ENCODE data around the gene ADARB1.

The ADARB1 gene

GRCh38 chr21:45108034-45108790, 33.8 kb downstream of the ADARB1 start:
- Histone ChIP-seq H3K4me3 (ENCODE audit: low read length) (no peak overlapping the region), H3K9me3 (ENCODE audit: low read length) (no peaks in the 10 kb centered on the region), H3K4me1 (ENCODE audit: insufficient read depth, low read length) (no peaks in the 10 kb centered on the region), H3K36me3 (ENCODE audit: insufficient read depth, low read length) (no peaks in the 10 kb centered on the region), H2AFZ (ENCODE audit: low read depth, low read length) (no peak overlapping the region), H3K27me3 (ENCODE audit: insufficient read depth, low read length) (no peaks in the 10 kb centered on the region)

- Histone ChIP-seq H3K9me3 (ENCODE audit: low read length) (no peaks in the 10 kb centered on the region), H3K4me3 (ENCODE audit: low read length) (no peak overlapping the region), H2AFZ (ENCODE audit: low read depth, low read length) (no peak overlapping the region), H3K4me1 (ENCODE audit: insufficient read depth, low read length) (no peaks in the 10 kb centered on the region), H3K27me3 (ENCODE audit: insufficient read depth, low read length) (no peaks in the 10 kb centered on the region), H3K36me3 (ENCODE audit: insufficient read depth, low read length) (no peaks in the 10 kb centered on the region)
These were observed 34.7 kb downstream of the ADARB1 start for GRCh38 chr21:45108808-45109781.

GRCh38 chr21:45109831-45110492, 35.6 kb downstream of the ADARB1 start:
- Histone ChIP-seq H3K36me3 (ENCODE audit: insufficient read depth, low read length) (no peaks in the 10 kb centered on the region), H3K4me1 (ENCODE audit: insufficient read depth, low read length) (no peaks in the 10 kb centered on the region)

GRCh38 chr21:45110873-45111624, 36.7 kb downstream of the ADARB1 start:
- no peaks in the 10 kb centered on the region for H3K27me3 ChIP-seq (ENCODE audit: insufficient read depth, low read length)
- H3K36me3 ChIP-seq (ENCODE audit: insufficient read depth, low read length) = no peaks in the 10 kb centered on the region
- H3K9me3 ChIP-seq (ENCODE audit: low read length) = no peaks in the 10 kb centered on the region
- H3K4me3 ChIP-seq (ENCODE audit: low read length) = no peak overlapping the region
- H3K4me1 ChIP-seq (ENCODE audit: insufficient read depth, low read length) = no peaks in the 10 kb centered on the region
- no peak overlapping the region for H2AFZ ChIP-seq (ENCODE audit: low read depth, low read length)

More at GRCh38 chr21:45109831-45110492, 35.6 kb downstream of the ADARB1 start:
- no peak overlapping the region for H3K4me3 ChIP-seq (ENCODE audit: low read length)
- no peak overlapping the region for H2AFZ ChIP-seq (ENCODE audit: low read depth, low read length)
- no peaks in the 10 kb centered on the region for H3K9me3 ChIP-seq (ENCODE audit: low read length)
- H3K27me3 ChIP-seq (ENCODE audit: insufficient read depth, low read length) = no peaks in the 10 kb centered on the region

GRCh38 chr21:45111703-45112102, 37.3 kb downstream of the ADARB1 start:
- H2AFZ ChIP-seq (ENCODE audit: low read depth, low read length) = no peak overlapping the region
- H3K36me3 ChIP-seq (ENCODE audit: insufficient read depth, low read length) = no peaks in the 10 kb centered on the region
- H3K9me3 ChIP-seq (ENCODE audit: low read length) = no peaks in the 10 kb centered on the region
- no peaks in the 10 kb centered on the region for H3K27me3 ChIP-seq (ENCODE audit: insufficient read depth, low read length)
- H3K4me1 ChIP-seq (ENCODE audit: insufficient read depth, low read length) = no peaks in the 10 kb centered on the region
- H3K4me3 ChIP-seq (ENCODE audit: low read length) = no peak overlapping the region

GRCh38 chr21:45112371-45112770, 38.0 kb downstream of the ADARB1 start:
- no peaks in the 10 kb centered on the region for H3K27me3 ChIP-seq (ENCODE audit: insufficient read depth, low read length)
- H2AFZ ChIP-seq (ENCODE audit: low read depth, low read length) = no peak overlapping the region
- H3K4me1 ChIP-seq (ENCODE audit: insufficient read depth, low read length) = no peaks in the 10 kb centered on the region
- no peaks in the 10 kb centered on the region for H3K36me3 ChIP-seq (ENCODE audit: insufficient read depth, low read length)
- no peak overlapping the region for H3K4me3 ChIP-seq (ENCODE audit: low read length)
- H3K9me3 ChIP-seq (ENCODE audit: low read length) = no peaks in the 10 kb centered on the region

DNA sequence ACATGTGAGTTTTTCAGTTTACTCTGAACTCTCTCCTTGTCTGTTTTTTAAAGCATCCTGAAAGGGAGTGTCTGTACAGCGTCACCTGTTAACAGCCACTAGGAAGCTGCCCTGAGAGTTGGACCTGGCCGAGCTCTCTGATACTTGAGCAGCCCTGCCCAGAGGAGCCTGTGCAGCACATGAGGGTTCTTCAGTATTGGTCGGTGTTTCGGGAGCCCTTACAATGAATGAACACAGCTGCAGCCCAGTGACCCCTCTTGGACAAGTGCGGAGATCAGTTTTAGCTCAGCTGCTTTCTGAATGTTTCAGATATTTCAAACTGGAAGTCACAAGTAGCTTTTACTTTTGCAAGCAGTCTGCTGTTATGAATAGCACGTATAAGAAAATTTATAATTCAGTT, 39.2 kb downstream of the ADARB1 start:
- Histone ChIP-seq H3K4me3 (ENCODE audit: low read length) (no peak overlapping the region), H3K4me1 (ENCODE audit: insufficient read depth, low read length) (no peaks in the 10 kb centered on the region), H2AFZ (ENCODE audit: low read depth, low read length) (no peak overlapping the region), H3K9me3 (ENCODE audit: low read length) (no peaks in the 10 kb centered on the region), H3K36me3 (ENCODE audit: insufficient read depth, low read length) (no peaks in the 10 kb centered on the region), H3K27me3 (ENCODE audit: insufficient read depth, low read length) (no peaks in the 10 kb centered on the region)

DNA sequence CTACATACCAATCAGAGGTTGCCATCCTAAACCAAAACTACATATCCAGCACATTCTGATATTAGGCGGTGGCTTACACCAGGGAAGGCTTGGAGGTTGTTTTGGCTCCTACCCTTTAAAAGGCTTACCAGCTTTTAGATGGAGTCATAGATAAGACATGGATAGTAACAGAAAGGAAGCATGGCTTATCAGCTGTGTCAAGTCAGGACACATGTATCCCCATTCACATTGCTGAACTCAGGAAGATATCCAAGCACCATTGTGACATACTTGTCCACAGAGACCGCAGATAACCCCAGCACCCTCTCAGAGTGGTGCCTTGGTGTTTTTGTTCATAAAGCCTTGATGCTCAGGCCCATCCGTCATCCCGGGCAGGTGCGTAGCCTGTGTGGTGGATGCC, 39.7 kb downstream of the ADARB1 start:
- H3K27me3 ChIP-seq (ENCODE audit: insufficient read depth, low read length) = no peaks in the 10 kb centered on the region
- no peak overlapping the region for H2AFZ ChIP-seq (ENCODE audit: low read depth, low read length)
- no peaks in the 10 kb centered on the region for H3K9me3 ChIP-seq (ENCODE audit: low read length)
- H3K36me3 ChIP-seq (ENCODE audit: insufficient read depth, low read length) = no peaks in the 10 kb centered on the region
- H3K4me1 ChIP-seq (ENCODE audit: insufficient read depth, low read length) = no peaks in the 10 kb centered on the region
- no peak overlapping the region for H3K4me3 ChIP-seq (ENCODE audit: low read length)

- Histone ChIP-seq H2AFZ (ENCODE audit: low read depth, low read length) (no peak overlapping the region), H3K36me3 (ENCODE audit: insufficient read depth, low read length) (no peaks in the 10 kb centered on the region), H3K9me3 (ENCODE audit: low read length) (no peaks in the 10 kb centered on the region), H3K4me1 (ENCODE audit: insufficient read depth, low read length) (no peaks in the 10 kb centered on the region), H3K4me3 (ENCODE audit: low read length) (no peak overlapping the region), H3K27me3 (ENCODE audit: insufficient read depth, low read length) (no peaks in the 10 kb centered on the region)
These were observed 40.1 kb downstream of the ADARB1 start for GRCh38 chr21:45114475-45114874.

- no peaks in the 10 kb centered on the region for H3K27me3 ChIP-seq (ENCODE audit: insufficient read depth, low read length)
These were observed 40.8 kb downstream of the ADARB1 start for GRCh38 chr21:45115141-45115540.

DNA sequence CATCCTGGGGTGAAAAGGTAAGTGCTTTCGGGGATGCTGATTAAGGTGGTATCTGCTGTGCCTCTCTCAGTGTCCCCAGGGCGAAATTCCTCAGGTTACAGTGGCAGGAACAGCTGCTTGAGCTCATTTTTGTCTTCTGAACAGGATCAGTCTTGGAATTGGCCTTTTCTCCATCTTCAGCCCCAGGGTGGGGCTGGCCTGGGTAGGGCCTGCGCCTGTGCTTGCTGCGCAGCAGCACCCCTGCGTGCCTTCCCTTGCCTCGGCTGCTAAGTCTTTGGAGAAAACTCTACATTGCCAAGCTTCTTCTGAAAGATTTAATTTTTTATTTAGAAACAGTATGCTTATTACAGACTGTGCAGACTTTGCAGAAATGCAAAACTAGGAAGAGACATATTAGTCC, 41.7 kb downstream of the ADARB1 start:
- H3K27me3 ChIP-seq (ENCODE audit: insufficient read depth, low read length) = no peaks in the 10 kb centered on the region
- no peaks in the 10 kb centered on the region for H3K36me3 ChIP-seq (ENCODE audit: insufficient read depth, low read length)
- no peak overlapping the region for H2AFZ ChIP-seq (ENCODE audit: low read depth, low read length)
- H3K9me3 ChIP-seq (ENCODE audit: low read length) = no peaks in the 10 kb centered on the region
- H3K4me3 ChIP-seq (ENCODE audit: low read length) = no peak overlapping the region
- H3K4me1 ChIP-seq (ENCODE audit: insufficient read depth, low read length) = no peaks in the 10 kb centered on the region

More at GRCh38 chr21:45115141-45115540, 40.8 kb downstream of the ADARB1 start:
- no peaks in the 10 kb centered on the region for H3K36me3 ChIP-seq (ENCODE audit: insufficient read depth, low read length)
- H3K4me3 ChIP-seq (ENCODE audit: low read length) = no peak overlapping the region
- no peaks in the 10 kb centered on the region for H3K4me1 ChIP-seq (ENCODE audit: insufficient read depth, low read length)
- H2AFZ ChIP-seq (ENCODE audit: low read depth, low read length) = no peak overlapping the region
- no peaks in the 10 kb centered on the region for H3K9me3 ChIP-seq (ENCODE audit: low read length)

GRCh38 chr21:45117314-45117713, 42.9 kb downstream of the ADARB1 start:
- Histone ChIP-seq H3K36me3 (ENCODE audit: insufficient read depth, low read length) (no peaks in the 10 kb centered on the region), H3K27me3 (ENCODE audit: insufficient read depth, low read length) (no peaks in the 10 kb centered on the region), H3K4me1 (ENCODE audit: insufficient read depth, low read length) (no peaks in the 10 kb centered on the region), H3K9me3 (ENCODE audit: low read length) (no peaks in the 10 kb centered on the region), H3K4me3 (ENCODE audit: low read length) (no peak overlapping the region), H2AFZ (ENCODE audit: low read depth, low read length) (no peak overlapping the region)
